ENCODE data around the gene NECTIN2.
"Not testable (repeated sequence)": the region's sequence is repeated elsewhere in the genome, so short reads cannot be mapped to it uniquely, and the experiment has no call there.

NECTIN2 gene

DNA sequence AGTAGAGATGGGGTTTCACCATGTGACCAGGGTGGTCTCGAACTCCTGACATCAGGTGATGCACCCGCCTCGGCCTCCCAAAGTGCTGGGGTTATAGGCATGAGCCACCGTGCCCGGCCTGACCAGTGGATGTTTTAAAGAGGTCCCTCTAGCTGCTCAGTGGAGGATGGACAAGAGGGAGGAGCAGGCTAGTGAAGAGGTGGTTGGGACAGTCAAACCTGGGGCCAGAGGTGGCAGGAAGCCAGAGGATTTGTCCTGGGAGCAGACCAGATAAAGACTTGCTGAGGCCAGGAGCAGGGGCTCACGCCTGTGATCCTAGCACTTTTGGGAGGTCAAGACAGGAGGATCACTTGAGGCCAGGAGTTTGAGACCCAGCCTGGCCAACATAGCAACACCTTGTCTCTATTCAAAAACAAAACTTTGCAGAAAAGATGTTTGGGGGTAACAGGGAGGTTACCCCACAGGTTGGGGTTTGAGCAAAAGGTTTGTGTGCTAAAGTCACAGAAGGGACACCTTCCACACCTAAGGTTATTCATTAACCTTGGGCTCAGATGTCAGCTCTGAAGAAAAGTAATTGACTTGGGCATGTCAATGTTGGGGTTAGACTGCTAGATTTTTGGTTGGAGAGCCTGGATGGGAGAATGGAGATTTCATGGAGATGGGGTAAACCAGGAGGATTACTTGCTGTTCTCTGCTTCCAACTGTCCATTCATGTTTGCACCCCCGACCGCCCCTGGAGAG lies 28.2 kb upstream of the NECTIN2 start:
- no peak for DNase-seq (ENCODE audit: low read depth, low spot score)

- DNase-seq (ENCODE audit: low read depth, low spot score) = no peak
Observed at GRCh38 chr19:44818466-44819031, 27.5 kb upstream of the NECTIN2 start.

GRCh38 chr19:44819246-44819832 lies 26.8 kb upstream of the NECTIN2 start:
- DNase-seq (ENCODE audit: low read depth, low spot score) = no peak

DNA sequence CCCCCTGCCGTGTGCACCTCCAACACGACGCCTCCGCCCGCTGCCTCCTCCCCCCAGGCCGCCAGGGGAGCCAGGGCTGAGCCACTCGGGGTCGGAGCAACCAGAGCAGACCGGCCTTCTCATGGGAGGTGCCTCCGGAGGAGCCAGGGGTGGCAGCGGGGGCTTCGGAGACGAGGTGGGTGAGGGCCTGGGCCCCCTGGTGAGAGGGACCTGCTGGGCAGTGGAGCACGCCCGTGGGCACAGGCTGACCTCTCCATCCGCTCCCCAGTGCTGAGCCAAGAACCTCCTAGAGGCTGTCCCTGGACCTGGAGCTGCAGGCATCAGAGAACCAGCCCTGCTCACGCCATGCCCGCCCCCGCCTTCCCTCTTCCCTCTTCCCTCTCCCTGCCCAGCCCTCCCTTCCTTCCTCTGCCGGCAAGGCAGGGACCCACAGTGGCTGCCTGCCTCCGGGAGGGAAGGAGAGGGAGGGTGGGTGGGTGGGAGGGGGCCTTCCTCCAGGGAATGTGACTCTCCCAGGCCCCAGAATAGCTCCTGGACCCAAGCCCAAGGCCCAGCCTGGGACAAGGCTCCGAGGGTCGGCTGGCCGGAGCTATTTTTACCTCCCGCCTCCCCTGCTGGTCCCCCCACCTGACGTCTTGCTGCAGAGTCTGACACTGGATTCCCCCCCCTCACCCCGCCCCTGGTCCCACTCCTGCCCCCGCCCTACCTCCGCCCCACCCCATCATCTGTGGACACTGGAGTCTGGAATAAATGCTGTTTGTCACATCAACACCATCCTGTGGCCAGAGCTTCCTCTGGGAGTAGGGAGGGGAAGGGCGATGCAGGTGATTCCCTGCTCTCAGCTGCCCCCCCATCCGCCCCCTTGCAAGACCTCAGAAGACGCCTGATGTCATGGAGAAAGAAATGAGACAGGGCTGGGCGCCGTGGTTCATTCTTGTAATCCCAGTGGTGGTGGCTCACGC lies 25.2 kb upstream of the NECTIN2 start:
- DNase-seq (ENCODE audit: low read depth, low spot score) = no peak

- no peak for DNase-seq (ENCODE audit: low read depth, low spot score)
Observed at GRCh38 chr19:44822177-44822576, 23.9 kb upstream of the NECTIN2 start.

DNA sequence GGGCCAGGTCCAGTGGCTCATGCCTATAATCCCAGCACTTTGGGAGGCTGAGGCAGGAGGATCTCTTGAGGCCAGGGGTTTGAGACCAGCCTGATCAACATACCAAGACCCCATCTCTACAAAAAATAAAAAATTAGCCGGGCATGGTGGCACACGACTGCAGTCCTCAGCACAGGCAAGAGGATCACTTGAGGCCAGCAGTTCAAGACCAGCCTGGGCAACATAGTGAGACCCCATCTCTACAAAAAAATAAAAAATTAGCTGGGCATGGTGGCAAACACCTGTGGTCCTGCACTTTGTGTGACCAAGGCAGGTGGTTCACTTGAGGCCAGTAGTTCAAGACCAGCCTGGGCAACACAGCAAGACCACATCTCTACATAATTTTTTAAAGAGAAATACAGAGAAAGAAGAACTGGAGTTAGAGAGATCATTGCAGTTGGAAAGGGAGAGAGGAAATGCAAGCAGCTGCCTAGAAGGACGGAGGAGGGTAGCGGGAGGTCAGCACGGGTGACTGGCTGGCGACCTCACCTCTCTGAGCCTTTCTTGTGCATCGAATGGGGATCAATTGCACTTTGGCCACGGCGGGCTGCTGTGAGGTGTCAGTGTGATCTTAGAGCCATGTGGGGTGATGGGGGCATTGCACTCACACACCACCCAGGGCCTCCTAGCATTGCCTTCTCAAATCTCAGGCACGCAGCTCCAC lies 23.3 kb upstream of the NECTIN2 start:
- no peak for DNase-seq (ENCODE audit: low read depth, low spot score)

DNA sequence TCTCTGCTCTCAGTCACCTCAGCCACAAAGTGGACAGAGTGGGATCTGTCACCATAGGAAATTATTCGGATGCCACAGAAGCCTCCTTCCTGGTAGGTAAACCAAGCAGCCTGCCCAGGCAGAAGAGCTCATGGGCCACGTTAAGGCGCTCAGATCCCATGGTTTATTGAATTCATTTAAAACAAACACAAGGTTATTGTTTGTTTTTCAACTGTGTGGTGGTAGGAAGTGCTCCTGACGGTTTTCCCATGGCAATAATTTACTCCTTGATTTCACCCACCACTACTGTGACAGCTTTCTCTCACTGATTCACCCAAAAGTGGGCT lies 22.8 kb upstream of the NECTIN2 start:
- no peak for DNase-seq (ENCODE audit: low read depth, low spot score)

DNA sequence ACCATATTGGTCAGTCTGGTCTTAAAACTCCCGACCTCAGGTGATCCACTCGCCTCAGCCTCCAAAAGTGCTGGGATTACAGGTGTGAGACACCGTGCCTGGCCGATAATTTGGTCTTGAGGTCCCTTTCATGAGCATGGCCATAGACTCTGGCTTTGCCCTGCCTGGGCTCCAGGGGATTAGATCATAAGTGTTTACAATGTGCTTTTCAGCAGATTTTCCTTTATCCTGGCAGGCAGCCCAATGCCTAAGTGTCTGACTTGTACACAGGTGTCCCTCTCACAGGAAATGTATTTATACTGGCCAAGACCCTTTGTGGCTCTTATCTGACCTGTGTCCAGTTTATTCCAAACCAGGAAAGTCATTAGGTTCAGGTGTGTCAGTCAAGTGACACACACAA lies 21.3 kb upstream of the NECTIN2 start:
- DNase-seq (ENCODE audit: low read depth, low spot score) = no peak

- DNase-seq (ENCODE audit: low read depth, low spot score) = not testable (repeated sequence)
Observed at GRCh38 chr19:44832875-44833274, 13.2 kb upstream of the NECTIN2 start.

- DNase-seq (ENCODE audit: low read depth, low spot score) = not testable (repeated sequence)
Observed at GRCh38 chr19:44834399-44834798, 11.7 kb upstream of the NECTIN2 start.

DNA sequence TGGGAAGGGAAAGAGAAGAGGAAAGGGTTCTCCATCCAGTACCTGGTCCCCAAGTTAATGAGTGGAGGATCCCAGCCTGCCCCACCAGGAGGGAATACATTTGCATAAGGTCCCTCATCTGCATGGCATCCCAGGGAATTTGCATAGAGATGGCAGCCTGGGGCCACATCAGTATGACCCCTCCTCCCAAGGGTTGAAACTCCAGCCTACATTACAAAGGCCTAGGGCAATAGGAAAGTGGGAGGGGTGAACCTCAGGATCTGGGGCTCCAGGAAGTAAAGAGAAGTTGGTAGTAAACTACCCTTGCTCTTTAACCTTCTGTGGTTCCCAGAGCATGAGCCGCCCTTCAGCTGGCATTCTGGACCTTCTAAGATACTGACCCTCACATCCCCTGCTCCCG lies 6.8 kb upstream of the NECTIN2 start:
- DNase-seq (ENCODE audit: low read depth, low spot score) = peak; percentile 65

- no peak for DNase-seq (ENCODE audit: low read depth, low spot score)
Observed at GRCh38 chr19:44840811-44841210, 5.3 kb upstream of the NECTIN2 start.

- DNase-seq (ENCODE audit: low read depth, low spot score) = no peak
Observed at GRCh38 chr19:44841231-44841630, 4.9 kb upstream of the NECTIN2 start.

DNA sequence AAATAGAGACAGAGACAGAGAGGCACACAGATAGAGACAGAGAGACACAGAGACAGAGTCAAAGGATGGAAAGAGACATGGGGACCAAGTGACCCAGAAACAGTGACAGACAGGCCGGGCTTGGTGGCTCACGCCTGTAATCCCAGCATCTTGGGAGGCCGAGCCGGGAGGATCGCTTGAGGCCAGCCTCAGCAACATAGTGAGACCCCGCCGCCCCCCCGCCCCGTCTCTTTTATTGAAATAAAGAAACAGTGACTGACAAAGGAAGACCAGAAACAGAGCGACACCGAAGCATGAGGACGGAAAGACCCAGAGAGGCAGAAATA lies 848 bp upstream of the NECTIN2 start:
- no peak for DNase-seq (ENCODE audit: low read depth, low spot score)

- DNase-seq (ENCODE audit: low read depth, low spot score) = peak; percentile 85
Observed at GRCh38 chr19:44846455-44847143, 502 bp downstream of the NECTIN2 start.

- peak; percentile 70 for DNase-seq (ENCODE audit: low read depth, low spot score)
Observed at GRCh38 chr19:44847144-44848035, 1.3 kb downstream of the NECTIN2 start.

GRCh38 chr19:44848036-44848811 lies 2.1 kb downstream of the NECTIN2 start:
- DNase-seq (ENCODE audit: low read depth, low spot score) = peak; percentile 82

DNA sequence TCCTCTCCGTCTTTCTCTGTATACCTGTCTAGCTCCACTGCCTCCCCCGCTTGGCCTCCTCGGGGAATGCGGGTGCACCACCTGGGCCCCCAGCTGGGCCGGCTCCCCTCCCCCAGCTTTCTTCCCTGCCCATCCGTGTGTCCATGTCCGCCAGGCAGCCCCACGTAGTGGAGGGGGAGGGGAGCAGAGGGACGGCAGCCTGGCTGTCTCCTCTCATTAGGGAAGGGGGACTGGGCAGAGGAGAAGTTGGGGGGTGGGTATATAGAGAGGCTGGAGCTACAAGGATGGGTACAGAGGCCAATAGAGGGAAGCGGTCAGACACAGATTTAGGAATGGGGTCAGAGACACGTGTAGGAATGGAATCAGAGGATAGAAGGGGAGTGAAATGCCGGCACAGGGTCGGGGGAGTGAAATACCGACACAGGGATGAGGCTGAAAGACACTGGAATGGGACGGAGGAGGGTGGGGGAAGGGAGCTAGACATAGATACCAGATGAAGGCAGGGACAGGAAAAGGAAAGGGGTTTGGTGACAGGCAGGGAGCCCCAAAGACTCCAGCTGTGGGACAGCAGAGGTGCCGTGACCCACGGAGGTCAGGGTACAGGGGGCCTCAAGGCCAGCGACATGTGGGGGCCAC lies 2.8 kb downstream of the NECTIN2 start:
- peak; percentile 62 for DNase-seq (ENCODE audit: low read depth, low spot score)

DNA sequence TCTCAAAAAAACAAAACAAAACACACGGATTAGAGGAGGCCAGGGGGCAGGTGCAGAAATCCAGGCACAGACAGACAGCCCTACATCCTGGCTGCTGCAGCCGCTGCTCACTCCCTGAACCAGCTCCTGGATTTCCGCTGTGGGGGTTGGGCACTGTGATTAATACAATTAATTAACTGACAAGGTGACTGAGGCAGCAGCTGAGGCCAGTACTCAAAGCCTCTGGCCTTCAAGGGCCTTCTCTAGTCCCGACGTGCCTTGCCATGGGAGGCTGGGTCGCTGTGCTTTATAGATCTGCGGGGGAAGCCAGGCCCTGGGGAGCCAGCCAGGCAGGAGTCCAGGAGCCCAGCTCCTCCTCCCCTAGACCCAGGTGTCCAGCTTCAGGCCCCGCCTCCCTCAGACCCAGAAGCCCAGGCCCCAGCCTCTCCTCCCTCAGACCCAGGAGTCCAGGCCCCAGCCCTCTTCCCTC lies 4.6 kb downstream of the NECTIN2 start:
- DNase-seq (ENCODE audit: low read depth, low spot score) = peak; percentile 32
